Ovary (tissue), 3 donors: ENCODE results near the gene AMD1.

Experiments
- CTCF ChIP-seq, 3 donors: fragments of 450-650 bp in 2 of 3; fragments of 200-600 bp in 1 of 3; IDR thresholded peaks; one replicate each; pipeline versions ENCODE4 v1.5.1 to v1.8.0; 2016 to 2022; ENCODE audit warnings: antibody characterized with exemption in 3 of 3, mild to moderate bottlenecking in 1 of 3
- EP300 ChIP-seq: sonication (generic); formaldehyde crosslinking; IDR thresholded peaks from one replicate; pipeline ENCODE4 v1.6.1; 2017; ENCODE audit warnings: antibody characterized with exemption
- donor health status: DM: no; HTN: no; CAD: no.

DNA sequence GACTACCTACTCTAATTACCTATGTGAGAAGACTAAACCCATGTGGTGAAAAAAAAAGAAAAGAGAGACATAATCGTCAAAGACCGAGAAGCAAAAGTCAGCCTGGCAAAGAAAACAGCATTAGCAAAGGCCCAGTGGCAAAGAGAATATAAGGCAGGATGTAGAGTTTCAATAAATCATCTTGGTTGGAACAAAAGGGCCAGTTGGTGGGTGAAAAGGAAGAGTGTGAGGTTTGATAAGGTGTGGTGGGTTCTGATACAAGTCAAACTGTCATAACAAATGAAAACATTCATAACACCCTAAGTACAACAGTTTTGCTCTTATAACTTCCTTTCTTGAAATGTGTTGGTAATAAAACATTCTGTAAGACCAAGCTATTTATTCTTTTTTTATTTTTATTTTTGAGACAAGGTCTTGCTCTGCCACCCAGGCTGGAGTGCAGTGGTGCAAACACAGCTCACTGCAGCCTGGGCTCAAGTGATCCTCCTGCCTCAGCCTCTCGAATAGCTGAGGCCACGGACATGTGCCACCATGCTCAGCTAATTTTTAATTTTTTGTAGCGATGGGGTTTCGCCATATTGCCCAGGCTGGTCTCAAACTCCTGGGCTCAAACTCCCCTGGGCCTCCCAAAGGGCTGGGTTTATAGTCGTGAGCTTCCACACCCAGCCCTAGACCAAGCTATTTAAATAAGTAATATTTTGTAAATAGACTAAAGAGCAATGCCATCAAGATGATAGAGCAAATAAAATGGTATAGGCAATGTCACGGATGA, 65.0 kb downstream of the AMD1 start:
- TF ChIP-seq CTCF (IDR thresholded peaks at IDR 0.05), result no peak
- no peak for TF ChIP-seq EP300
